Measurements from ENCODE around the gene VARS2.
"Not testable (repeated sequence)": the region's sequence is repeated elsewhere in the genome, so short reads cannot be mapped to it uniquely, and the experiment has no call there.

Gene VARS2

GRCh38 chr6:30914076-30914853 lies at the start of gene VARS2:
Gene VARS2, plus strand, starts transcription at chr6:30914238. Its CDS starts 599 bp downstream, at chr6:30914837.
- peak; percentile 95 for DNase-seq (ENCODE audit: low spot score)

- no peak for DNase-seq (ENCODE audit: low spot score)
These were observed 49.7 kb upstream of the VARS2 start for GRCh38 chr6:30864325-30864724.

- DNase-seq (ENCODE audit: low spot score) = not testable (repeated sequence)
These were observed 44.7 kb upstream of the VARS2 start for GRCh38 chr6:30869241-30869749.

GRCh38 chr6:30870546-30870945 lies 43.5 kb upstream of the VARS2 start:
- DNase-seq (ENCODE audit: low spot score) = no peak

DNA sequence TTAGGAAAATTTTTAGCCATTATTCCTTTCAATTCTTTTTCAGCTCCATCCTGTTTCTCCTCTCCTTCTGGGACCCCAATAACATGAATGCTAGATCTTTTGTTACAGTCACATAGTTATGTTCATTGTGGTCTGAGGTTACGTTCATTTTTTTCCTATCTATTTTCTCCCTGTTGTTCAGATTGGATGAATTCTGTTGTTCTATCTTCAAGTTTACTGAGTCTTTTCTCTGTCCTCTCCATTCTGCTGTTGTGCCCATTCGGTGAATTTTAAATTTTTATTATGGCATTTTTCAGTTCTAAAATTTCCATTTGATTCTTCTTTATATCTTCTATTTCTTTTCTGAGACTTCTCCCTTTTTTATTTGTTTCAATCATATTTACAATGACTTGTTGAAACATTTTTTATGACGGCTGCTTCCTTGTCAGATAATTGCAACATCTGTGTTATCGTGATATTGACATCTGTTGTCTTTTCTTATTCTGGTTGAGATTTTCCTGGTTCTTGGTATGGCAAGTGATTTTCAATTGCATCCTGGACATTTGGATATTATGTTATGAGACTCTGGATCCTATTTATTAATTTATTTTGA lies 42.4 kb upstream of the VARS2 start:
- no peak for DNase-seq (ENCODE audit: low spot score)

DNA sequence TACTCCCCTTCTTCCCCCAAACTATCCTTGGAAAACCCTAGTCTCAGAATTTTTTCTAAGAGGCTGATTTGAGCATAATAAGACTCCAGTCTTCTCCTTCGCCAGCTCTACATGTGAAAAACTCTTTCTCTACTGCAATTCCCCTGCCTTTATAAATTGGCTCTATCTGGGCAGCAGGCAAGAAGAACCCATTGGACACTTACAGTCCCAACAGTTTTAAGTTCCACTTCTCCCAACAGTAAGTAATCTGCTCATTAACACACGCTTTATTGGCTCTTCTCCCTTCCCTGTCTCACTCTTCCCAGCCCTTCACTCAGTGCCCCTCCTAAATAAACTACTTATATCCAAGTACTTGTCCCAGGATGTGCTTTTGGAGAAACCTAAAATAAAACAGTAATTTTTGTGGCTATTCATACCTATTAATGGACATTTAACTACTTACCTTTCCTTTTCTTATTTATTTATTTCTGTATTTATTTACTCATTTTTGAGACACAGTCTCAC lies 40.8 kb upstream of the VARS2 start:
- no peak for DNase-seq (ENCODE audit: low spot score)

GRCh38 chr6:30873795-30874194 lies 40.2 kb upstream of the VARS2 start:
- DNase-seq (ENCODE audit: low spot score) = not testable (repeated sequence)

DNA sequence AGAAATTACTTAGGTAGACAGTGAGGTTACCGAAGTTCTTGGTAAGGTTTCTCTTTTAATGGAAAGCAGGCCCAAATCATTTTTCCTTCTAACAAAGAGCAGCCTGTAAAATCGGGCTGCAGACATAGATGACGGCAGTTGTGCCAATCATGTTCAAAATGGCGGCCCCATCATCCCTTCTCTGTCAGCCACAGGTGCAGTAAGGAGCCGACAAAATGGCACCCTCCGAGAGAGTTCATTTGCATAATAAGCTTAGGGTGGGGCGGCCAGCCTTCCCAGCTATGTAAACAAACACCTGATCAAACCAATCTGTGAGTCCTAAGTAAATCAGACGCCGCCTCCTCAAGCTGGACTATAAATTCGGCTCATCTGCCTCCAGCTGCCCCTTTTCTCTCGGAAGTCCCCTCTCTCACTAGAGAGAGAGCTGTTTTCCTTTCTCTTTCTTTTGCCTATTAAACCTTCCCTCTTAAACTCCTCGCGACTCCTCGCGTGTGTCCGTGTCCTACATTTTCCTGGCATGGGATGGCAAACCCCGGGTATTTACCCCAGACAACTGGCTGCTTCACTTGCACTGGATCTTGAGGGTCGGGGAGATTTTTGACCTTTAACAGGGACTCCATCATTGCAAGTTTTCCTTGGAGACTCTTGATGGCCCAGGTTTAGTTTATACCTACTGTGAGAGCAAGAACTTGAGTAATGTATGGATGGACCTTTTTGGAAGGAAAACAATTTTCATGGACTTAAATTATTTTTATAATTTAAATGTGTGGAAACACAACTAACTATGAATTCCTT lies 38.6 kb upstream of the VARS2 start:
- DNase-seq (ENCODE audit: low spot score) = no peak

DNA sequence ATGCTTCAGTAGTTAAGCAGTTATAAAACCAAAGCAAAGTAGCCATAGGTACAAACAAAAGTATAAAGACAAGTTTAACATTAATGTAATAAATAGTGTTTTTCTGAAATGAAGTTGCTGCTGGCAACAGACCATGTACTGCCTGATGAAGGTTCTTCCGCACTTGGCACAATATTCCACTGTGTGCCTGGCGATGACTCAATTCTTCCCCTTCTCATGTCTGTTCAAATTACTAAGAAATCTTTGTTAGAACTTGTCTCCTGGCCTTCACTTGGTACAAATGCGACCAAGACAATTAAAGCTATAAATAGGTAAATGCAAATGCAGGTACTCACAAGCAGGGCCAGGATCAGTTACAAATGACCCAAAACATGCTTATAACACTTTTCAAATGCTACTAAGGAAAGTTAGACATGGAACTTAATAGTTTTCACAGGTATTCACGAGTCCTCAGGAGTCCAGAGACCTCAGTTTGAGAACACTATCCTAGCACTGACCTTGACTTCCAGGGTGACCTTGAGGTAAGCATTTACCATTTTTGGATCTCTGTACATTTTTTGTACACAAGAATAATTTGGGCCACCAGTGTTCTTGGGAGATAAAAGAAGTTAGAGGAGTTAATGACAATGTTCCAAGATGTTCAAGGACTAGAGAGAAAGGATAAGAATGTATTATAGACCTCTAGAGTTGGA lies 37.9 kb upstream of the VARS2 start:
- no peak for DNase-seq (ENCODE audit: low spot score)

DNA sequence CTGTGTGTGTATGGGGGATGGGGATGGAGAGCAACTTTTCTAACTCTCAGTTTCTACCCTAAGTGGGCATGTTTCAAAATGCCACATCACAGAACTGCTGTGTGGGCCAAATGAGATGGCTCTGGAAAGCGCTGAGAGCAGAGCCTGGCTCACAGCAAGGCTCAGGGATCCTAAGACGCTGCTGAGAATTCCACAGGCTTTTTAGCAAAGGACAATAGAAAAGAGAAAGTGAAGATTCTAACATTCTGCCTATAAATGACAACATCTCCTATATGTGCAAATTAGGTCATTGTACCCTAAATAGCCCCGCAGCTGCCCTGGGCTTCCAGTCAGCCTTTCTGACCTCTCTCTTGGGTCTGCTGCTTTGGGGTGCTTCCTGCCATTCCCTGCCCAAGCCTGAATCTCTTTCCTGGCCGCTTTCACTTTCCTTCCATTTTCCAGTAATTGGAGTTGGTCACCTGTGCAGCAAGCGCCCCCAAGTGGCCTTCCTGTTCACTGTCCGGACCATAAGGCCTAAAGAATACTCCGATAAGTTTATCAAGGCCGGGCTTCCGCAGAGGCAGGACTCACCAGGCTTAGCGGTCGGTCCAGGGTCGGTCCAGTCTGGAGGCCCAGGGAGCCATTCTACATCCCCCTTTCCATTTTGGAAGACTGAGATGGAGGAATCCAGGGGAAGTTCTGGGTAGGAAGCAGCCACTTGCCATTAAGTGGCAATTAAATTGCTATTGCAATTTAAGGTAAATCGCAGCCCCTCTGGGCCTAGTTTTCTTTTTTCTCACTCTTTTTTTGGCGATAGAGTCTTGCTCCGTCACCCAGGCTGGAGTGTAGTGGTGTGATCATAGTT lies 36.4 kb upstream of the VARS2 start:
- peak; percentile 94 for DNase-seq (ENCODE audit: low spot score)

DNA sequence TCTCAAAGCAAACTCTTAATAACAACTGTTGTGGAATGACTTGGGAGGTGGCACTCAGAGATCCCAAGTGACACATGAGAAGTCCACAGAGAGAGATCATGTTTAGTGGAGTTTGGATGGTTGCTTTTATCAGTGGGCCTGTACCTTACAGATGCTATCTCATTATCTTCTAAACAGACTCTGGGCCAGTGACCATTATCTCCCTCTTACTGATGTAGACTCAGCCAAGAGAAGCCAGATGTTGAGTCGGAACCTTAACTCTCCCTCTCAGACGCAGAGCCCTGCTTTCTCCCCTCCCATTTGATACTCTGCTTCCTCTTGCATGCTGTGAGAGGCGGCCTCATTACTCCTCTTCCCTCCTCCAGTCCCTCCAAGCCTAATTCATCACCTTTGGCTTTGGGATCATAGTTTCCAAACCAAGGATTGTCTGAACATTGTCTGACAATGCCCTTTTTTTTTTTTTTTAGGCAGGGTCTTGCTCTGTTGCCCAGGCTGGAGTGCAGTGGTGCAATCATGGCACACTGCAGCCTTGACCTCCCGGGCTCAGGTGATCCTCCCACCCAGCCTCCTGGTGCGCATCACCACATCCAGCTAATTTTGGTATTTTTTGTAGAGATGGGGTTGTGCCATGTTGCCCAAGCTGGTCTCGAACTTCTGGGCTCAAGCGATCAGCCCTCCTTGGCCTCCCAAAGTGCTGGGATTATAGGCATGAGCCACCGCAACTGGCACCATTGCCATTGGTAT lies 34.2 kb upstream of the VARS2 start:
- no peak for DNase-seq (ENCODE audit: low spot score)

DNA sequence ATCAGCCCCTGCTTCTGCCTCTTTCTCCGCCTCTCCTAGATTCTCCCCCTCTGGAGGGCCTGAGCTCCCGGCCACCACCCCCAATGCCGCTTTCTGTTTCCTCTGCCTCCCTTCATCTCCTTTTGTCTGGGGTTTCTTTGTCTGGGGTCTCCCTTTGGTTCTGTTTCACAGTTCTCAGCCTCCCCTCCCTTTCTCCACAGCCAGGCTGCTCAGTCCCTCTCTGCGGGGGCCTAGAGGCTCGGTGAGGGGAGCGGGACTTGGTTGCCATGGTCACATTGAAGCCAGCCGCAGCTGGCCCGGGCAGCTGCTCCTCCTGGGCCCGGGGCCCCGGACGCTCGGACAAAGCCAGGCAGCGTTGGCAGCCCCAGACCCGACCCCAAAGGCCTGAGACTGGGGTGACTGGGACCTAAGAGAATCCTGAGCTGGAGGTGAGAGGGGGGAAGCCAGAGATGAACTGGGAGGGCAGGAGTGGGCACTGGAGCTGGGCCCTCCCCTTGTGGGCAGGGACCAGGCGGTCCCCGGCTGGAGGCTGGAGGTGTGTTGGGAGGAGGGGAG lies 33.3 kb upstream of the VARS2 start:
- peak; percentile 61 for DNase-seq (ENCODE audit: low spot score)

DNA sequence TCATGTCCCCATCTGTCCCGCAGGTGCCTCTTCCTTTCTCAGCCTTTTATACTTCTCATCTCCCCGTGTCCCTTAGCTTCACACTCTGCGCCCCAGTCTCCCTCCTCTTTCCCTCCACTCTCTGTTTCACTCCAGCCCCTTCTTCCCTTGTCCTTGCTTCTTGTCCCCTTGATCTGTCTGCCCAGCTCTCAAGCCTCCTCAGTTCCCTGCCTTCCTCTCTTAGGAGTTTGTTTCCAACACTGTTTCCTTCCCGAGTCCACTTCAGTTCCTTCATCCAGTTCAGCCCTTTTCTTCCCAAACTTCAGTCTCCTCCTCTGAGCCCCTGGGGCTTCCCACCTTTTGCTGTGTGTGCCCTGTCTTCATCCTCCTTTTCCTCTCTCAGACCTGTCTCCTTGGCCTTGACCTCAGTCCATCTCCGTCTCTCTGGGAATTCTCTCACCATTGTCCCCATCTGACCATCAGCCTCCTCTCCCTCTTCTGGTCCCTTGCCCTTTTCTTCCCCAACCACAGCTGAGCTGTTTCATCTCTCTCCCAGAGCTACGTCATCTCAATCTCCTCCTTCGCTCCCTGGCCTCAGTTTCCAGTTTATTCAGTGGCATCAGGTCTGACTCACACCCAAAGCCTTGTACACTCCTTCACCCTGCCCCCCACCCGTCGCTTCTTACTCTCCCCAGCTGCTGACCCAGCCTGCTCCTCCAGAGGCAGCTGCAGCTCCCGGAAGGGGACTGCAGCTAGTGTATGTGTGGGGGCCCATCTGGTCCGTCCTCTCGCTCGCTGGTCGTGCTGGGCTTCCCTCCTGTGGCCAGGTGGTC lies 32.4 kb upstream of the VARS2 start:
- DNase-seq (ENCODE audit: low spot score) = peak; percentile 54

- DNase-seq (ENCODE audit: low spot score) = no peak
These were observed 31.8 kb upstream of the VARS2 start for GRCh38 chr6:30882204-30882758.

GRCh38 chr6:30882759-30883684 lies 31.0 kb upstream of the VARS2 start:
- no peak for DNase-seq (ENCODE audit: low spot score)

DNA sequence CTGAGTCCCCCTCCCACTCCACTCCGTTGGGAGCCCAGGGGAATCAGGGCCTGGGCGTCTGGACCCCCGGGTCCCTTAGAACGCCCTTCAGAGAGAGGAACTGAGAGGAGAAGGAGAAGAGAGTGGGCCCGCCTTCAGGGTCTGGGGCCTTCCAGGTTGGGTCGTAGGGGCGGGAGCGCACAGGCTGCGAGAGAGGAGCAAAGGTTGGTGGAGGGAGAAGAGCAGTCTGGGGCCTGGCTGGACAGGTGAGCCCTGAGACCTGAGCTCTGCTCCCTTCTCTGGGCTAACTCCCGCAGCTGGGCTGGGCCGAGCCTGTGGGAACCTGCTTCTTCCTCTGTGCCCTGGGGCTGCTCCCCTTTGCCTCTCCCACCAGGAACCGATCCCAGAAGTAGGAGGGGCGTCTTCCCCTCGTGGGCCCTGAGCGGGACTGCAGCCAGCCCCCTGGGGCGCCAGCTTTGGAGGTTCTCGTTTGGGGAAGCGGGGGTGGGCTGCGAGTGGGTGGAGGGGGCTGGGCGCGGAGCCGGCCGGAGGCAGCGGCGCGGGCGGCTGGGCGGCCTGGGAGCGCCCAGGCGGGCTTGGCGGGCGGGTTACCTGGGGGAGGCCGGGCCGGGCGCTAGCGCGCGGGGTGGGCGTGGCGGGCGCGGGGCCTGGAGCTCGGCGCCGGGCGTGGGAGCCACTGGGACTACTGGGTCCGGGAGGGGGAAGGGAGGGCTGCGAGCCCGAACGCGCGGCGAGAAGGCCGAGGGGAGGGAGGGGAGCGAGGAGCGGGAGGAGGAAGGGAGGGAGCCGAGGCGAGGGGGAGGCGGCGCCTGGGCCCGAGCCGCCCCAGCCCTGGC lies 30.1 kb upstream of the VARS2 start, which contains the start of gene DDR1:
TSS of gene DDR1 (plus strand) at position 835 of the 836 bp plus-strand sequence. CDS start 4,211 bp downstream, outside the sequence.
- peak; percentile 79 for DNase-seq (ENCODE audit: low spot score)

Measured in pons (tissue), 1 donor.